ENCODE results near the gene CLIC6. TPM values are rescaled to one million over a fixed set of nuclear protein-coding genes. Genes with fewer than 3 reads are reported as not detected.

The CLIC6 gene
- total RNA-seq, 1 donor from 2014 or later: 12.3 TPM

GRCh38 chr21:34695434-34695833, 26.6 kb downstream of the CLIC6 start:
- TF ChIP-seq CTCF (IDR thresholded peaks at IDR 0.05): no peak
- Histone ChIP-seq H3K36me3 (no peaks in the 10 kb centered on the region), H3K27me3 (no peaks in the 10 kb centered on the region), H3K27ac (no peak overlapping the region), H3K4me3 (no peak overlapping the region), H3K4me1 (no peaks in the 10 kb centered on the region), H3K9me3 (no peaks in the 10 kb centered on the region)
- DNase-seq: no peak
- ATAC-seq: no peak
- intact Hi-C loops (cut with DNase I): no loop called here

DNA sequence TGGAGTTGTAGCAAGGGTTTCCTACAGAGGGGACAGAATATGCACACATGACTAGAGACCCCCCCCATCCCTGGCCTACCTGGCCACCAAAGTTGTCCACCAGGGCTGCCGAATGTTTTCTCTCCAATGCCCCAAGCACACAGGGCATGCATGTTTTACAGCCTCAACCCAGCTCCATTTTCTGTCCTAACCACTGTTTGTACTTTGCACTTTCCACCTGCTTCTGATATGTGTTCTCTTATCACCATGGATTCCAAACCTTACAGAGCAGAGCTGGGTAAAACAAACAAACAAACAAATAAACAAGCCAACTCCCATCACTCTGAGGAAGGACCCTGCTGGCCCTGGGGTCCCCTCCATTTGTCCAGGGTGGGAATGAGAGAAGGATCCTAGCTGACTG, 27.3 kb downstream of the CLIC6 start:
- no peak for DNase-seq
- TF ChIP-seq CTCF (IDR thresholded peaks at IDR 0.05): no peak
- Histone ChIP-seq H3K36me3 (no peaks in the 10 kb centered on the region), H3K27ac (no peak overlapping the region), H3K4me3 (no peak overlapping the region), H3K4me1 (no peaks in the 10 kb centered on the region), H3K27me3 (no peaks in the 10 kb centered on the region), H3K9me3 (no peaks in the 10 kb centered on the region)
- ATAC-seq: no peak
- intact Hi-C loops (cut with DNase I): no loop called here

GRCh38 chr21:34697826-34698225, 29.0 kb downstream of the CLIC6 start:
- no peak overlapping the region for H3K4me3 ChIP-seq
- ATAC-seq: no peak
- intact Hi-C loops (cut with DNase I): no loop called here

DNA sequence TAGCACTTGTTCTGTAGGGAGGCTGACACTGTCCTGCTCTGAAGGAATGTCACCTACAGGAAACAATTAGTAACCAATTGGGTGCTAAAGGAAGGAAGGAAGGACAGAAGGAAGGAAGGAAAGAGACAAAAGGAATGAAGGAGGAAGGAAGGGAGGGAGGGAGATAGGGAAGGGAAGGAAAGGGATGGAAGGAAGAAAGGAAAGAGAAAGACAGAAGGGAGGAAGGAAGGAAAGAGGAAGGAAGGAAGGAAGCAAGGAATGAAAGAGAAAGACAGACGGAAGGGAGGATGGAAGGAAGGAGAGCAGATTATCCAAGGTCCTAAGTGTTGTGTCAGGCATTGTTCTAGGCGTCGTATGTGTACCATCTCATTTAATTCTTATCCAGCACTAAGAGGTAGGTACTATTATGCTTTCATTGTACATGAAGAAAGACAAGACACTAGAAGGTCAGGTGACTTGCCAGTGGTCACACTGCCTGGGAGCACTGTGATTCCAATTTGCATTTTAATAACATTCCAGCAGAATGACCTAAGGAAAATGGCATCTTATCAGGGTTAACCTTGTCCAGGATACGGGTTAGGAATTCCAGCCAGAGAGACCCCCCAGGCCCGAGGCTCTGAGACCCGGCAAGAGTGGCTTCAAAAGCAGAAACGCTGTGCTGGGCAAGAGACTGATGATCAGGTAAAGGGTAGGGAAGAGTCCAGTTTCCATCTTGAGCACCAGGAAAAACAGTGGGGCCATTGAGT, 29.6 kb downstream of the CLIC6 start:
- H3K4me3 ChIP-seq: no peak overlapping the region

More at GRCh38 chr21:34697826-34698225, 29.0 kb downstream of the CLIC6 start:
- Histone ChIP-seq H3K27me3 (no peaks in the 10 kb centered on the region), H3K4me1 (no peaks in the 10 kb centered on the region), H3K9me3 (no peaks in the 10 kb centered on the region), H3K36me3 (no peaks in the 10 kb centered on the region), H3K27ac (no peak overlapping the region)
- no peak for DNase-seq
- TF ChIP-seq CTCF (IDR thresholded peaks at IDR 0.05): no peak

GRCh38 chr21:34700605-34701004, 31.8 kb downstream of the CLIC6 start:
- TF ChIP-seq CTCF (IDR thresholded peaks at IDR 0.05): no peak
- peak; percentile 71 for DNase-seq
- intact Hi-C loops (cut with DNase I): no loop called here

More for the DNA sequence above, 29.6 kb downstream of the CLIC6 start:
- Histone ChIP-seq H3K27ac (no peak overlapping the region), H3K36me3 (no peaks in the 10 kb centered on the region), H3K27me3 (no peaks in the 10 kb centered on the region), H3K9me3 (no peaks in the 10 kb centered on the region), H3K4me1 (no peaks in the 10 kb centered on the region)
- DNase-seq (no peak), ATAC-seq (no peak)
- TF ChIP-seq CTCF (IDR thresholded peaks at IDR 0.05): no peak
- intact Hi-C loops (cut with DNase I): no loop called here

More at GRCh38 chr21:34700605-34701004, 31.8 kb downstream of the CLIC6 start:
- Histone ChIP-seq H3K27me3 (peaks cover 4% of the 10 kb centered on the region), H3K27ac (no peak overlapping the region), H3K36me3 (no peaks in the 10 kb centered on the region), H3K9me3 (no peaks in the 10 kb centered on the region), H3K4me1 (no peaks in the 10 kb centered on the region), H3K4me3 (no peak overlapping the region)
- ATAC-seq: peak; percentile 47

All from upper lobe of right lung (tissue), 1 donor.